Astrocyte (in vitro differentiated cells and primary cell): ENCODE results near the gene PVALB. TPM values are rescaled to one million over a fixed set of nuclear protein-coding genes. Genes with fewer than 3 reads are reported as not detected.
A peak's percentile ranks its signal among the peaks of the same experiment; 100 is the strongest.

Experiments
- DNase-seq: peaks from one replicate; pipeline ENCODE4 v3.0.0-alpha.2; 2010; ENCODE audit warnings: low read depth
- FAIRE-seq: peaks from 2 replicates; lab custom pipeline; 2011; peaks lifted over from hg19 to GRCh38; lab: Jason Lieb, UNC
- H2AFZ ChIP-seq: 2 replicates; pipeline ENCODE4 v1.6.0; 2012; ENCODE audit warnings: low read depth, low read length, inconsistent platforms
- H3K27ac ChIP-seq: 2 replicates; pipeline ENCODE4 v1.5.1; 2011; ENCODE audit warnings: low read depth, low read length, inconsistent platforms
- H3K27me3 ChIP-seq: 2 replicates; pipeline ENCODE4 v1.6.0; 2011; ENCODE audit warnings: low read length, inconsistent platforms; ENCODE audit not compliant: insufficient read depth
- H3K36me3 ChIP-seq: 2 replicates; pipeline ENCODE4 v1.5.1; 2011; ENCODE audit warnings: low read length, inconsistent platforms; ENCODE audit not compliant: insufficient read depth
- H3K4me1 ChIP-seq: 2 replicates; pipeline ENCODE4 v1.5.1; 2011; ENCODE audit warnings: low read length, inconsistent platforms; ENCODE audit not compliant: insufficient read depth
- H3K4me2 ChIP-seq: 2 replicates; pipeline ENCODE4 v1.6.0; 2012; ENCODE audit warnings: low read length, inconsistent platforms
- H3K4me3 ChIP-seq: 2 replicates; pipeline ENCODE4 v1.5.1; 2011; ENCODE audit warnings: low read depth, mild to moderate bottlenecking, low read length, inconsistent platforms; ENCODE audit not compliant: insufficient read depth
- H3K79me2 ChIP-seq: 2 replicates; pipeline ENCODE4 v1.6.0; 2012; ENCODE audit warnings: mild to moderate bottlenecking, low read length, inconsistent platforms; ENCODE audit not compliant: insufficient read depth
- H3K9ac ChIP-seq: 2 replicates; pipeline ENCODE4 v1.6.0; 2012; ENCODE audit warnings: mild to moderate bottlenecking, low read length, inconsistent platforms
- H3K9me3 ChIP-seq: 2 replicates; pipeline ENCODE4 v1.5.1; 2012; ENCODE audit warnings: low read depth, mild to moderate bottlenecking, low read length, inconsistent platforms; ENCODE audit not compliant: insufficient read depth
- H4K20me1 ChIP-seq: 2 replicates; pipeline ENCODE4 v1.6.0; 2012; ENCODE audit warnings: low read length, inconsistent platforms; ENCODE audit not compliant: insufficient read depth
- H3K27ac Mint-ChIP-seq: one replicate; pipeline ENCODE4 v1.8.0; 2021; ENCODE audit warnings: mild to moderate bottlenecking, mixed read lengths; ENCODE audit not compliant: unreplicated experiment
- H3K27me3 Mint-ChIP-seq: one replicate; pipeline ENCODE4 v1.8.0; 2021; ENCODE audit warnings: low read depth, mixed read lengths; ENCODE audit not compliant: unreplicated experiment
- H3K36me3 Mint-ChIP-seq: one replicate; pipeline ENCODE4 v1.8.0; 2021; ENCODE audit warnings: low read depth, mixed read lengths; ENCODE audit not compliant: unreplicated experiment
- H3K4me1 Mint-ChIP-seq: one replicate; pipeline ENCODE4 v1.8.0; 2021; ENCODE audit warnings: low read depth, mixed read lengths; ENCODE audit not compliant: unreplicated experiment
- H3K4me3 Mint-ChIP-seq: one replicate; pipeline ENCODE4 v1.8.0; 2021; ENCODE audit warnings: mild to moderate bottlenecking, moderate library complexity, mixed read lengths; ENCODE audit not compliant: unreplicated experiment
- H3K9me3 Mint-ChIP-seq: one replicate; pipeline ENCODE4 v1.8.0; 2021; ENCODE audit warnings: mild to moderate bottlenecking, mixed read lengths; ENCODE audit not compliant: unreplicated experiment
- CTCF ChIP-seq: IDR thresholded peaks from 2 replicates; pipeline ENCODE4 v1.5.1; 2011; ENCODE audit warnings: low read depth, mild to moderate bottlenecking, inconsistent platforms, low read length, moderate library complexity; ENCODE audit not compliant: insufficient read depth
- EZH2 ChIP-seq: IDR thresholded peaks from 2 replicates; pipeline ENCODE4 v1.6.1; 2012; ENCODE audit warnings: mild to moderate bottlenecking, low read length, inconsistent platforms; ENCODE audit not compliant: insufficient read depth
- total RNA-seq: library from RNA; stranded (reverse); gene quantifications from 2 replicates; pipeline ENCODE4 v1.2.1, GENCODE V29; 2021

Gene PVALB
- total RNA-seq, 1 donor from 2014 or later, result not detected

GRCh38 chr22:36860438-36860820 lies 43.6 kb upstream of the PVALB start:
- no peak overlapping the region for H3K4me2 ChIP-seq
- no peak for TF ChIP-seq EZH2
- TF ChIP-seq CTCF, result no peak
- H3K36me3 ChIP-seq, result no peaks in the 10 kb centered on the region
- Mint-ChIP-seq H3K4me1 (peaks cover 8% of the 10 kb centered on the region), H3K4me3 (no peak overlapping the region), H3K9me3 (no peaks in the 10 kb centered on the region), H3K27me3 (peaks cover 30% of the 10 kb centered on the region), H3K36me3 (no peaks in the 10 kb centered on the region), H3K27ac (no peak overlapping the region)
- no peaks in the 10 kb centered on the region for H3K9me3 ChIP-seq
- H3K27ac ChIP-seq, result no peak overlapping the region
- H3K27me3 ChIP-seq, result peaks cover 10% of the 10 kb centered on the region
- H3K4me1 ChIP-seq, result no peaks in the 10 kb centered on the region
- FAIRE-seq, result no peak
- no peak overlapping the region for H3K9ac ChIP-seq
- no peak for DNase-seq
- H2AFZ ChIP-seq, result no peak overlapping the region
- no peak overlapping the region for H3K4me3 ChIP-seq
- H3K79me2 ChIP-seq, result no peaks in the 10 kb centered on the region
- no peaks in the 10 kb centered on the region for H4K20me1 ChIP-seq

- H3K4me2 ChIP-seq, result no peak overlapping the region
- FAIRE-seq (no peak), DNase-seq (no peak)
- no peaks in the 10 kb centered on the region for H4K20me1 ChIP-seq
- no peaks in the 10 kb centered on the region for H3K79me2 ChIP-seq
- Mint-ChIP-seq H3K4me1 (peaks cover 4% of the 10 kb centered on the region), H3K36me3 (no peaks in the 10 kb centered on the region), H3K4me3 (no peak overlapping the region), H3K27me3 (peaks cover 30% of the 10 kb centered on the region), H3K9me3 (no peaks in the 10 kb centered on the region), H3K27ac (no peak overlapping the region)
- TF ChIP-seq EZH2, result no peak
- no peak for TF ChIP-seq CTCF
- no peaks in the 10 kb centered on the region for H3K4me1 ChIP-seq
- peaks cover 10% of the 10 kb centered on the region for H3K27me3 ChIP-seq
- no peak overlapping the region for H3K27ac ChIP-seq
- H3K36me3 ChIP-seq, result no peaks in the 10 kb centered on the region
- H3K9ac ChIP-seq, result no peak overlapping the region
- H3K9me3 ChIP-seq, result no peaks in the 10 kb centered on the region
- no peak overlapping the region for H2AFZ ChIP-seq
- H3K4me3 ChIP-seq, result no peak overlapping the region
Observed at GRCh38 chr22:36860017-36860416, 43.2 kb upstream of the PVALB start.

- Histone ChIP-seq H2AFZ (no peak overlapping the region), H3K27ac (no peak overlapping the region), H3K4me1 (no peaks in the 10 kb centered on the region), H3K27me3 (peaks cover 10% of the 10 kb centered on the region), H3K9me3 (no peaks in the 10 kb centered on the region), H3K4me3 (no peak overlapping the region), H3K36me3 (no peaks in the 10 kb centered on the region), H3K79me2 (no peaks in the 10 kb centered on the region), H3K9ac (no peak overlapping the region), H3K4me2 (no peak overlapping the region), H4K20me1 (no peaks in the 10 kb centered on the region)
- Mint-ChIP-seq H3K27ac (no peak overlapping the region), H3K27me3 (peaks cover 30% of the 10 kb centered on the region), H3K4me1 (no peaks in the 10 kb centered on the region), H3K9me3 (no peaks in the 10 kb centered on the region), H3K36me3 (no peaks in the 10 kb centered on the region), H3K4me3 (peak overlapping the region; percentile 6)
- TF ChIP-seq CTCF, result no peak
- TF ChIP-seq EZH2, result no peak
- FAIRE-seq (no peak), DNase-seq (no peak)
Observed at GRCh38 chr22:36858966-36859365, 42.1 kb upstream of the PVALB start.
